Measurements from ENCODE around the gene COP1. TPM values are rescaled to one million over a fixed set of nuclear protein-coding genes. Genes with fewer than 3 reads are reported as not detected.

Gene COP1
- total and polyA plus RNA-seq, 2 of the 13 experiments (the other 11 are each of a cell fraction or from before 2014, with no cell fraction given): 20.5 to 51.3 TPM

DNA sequence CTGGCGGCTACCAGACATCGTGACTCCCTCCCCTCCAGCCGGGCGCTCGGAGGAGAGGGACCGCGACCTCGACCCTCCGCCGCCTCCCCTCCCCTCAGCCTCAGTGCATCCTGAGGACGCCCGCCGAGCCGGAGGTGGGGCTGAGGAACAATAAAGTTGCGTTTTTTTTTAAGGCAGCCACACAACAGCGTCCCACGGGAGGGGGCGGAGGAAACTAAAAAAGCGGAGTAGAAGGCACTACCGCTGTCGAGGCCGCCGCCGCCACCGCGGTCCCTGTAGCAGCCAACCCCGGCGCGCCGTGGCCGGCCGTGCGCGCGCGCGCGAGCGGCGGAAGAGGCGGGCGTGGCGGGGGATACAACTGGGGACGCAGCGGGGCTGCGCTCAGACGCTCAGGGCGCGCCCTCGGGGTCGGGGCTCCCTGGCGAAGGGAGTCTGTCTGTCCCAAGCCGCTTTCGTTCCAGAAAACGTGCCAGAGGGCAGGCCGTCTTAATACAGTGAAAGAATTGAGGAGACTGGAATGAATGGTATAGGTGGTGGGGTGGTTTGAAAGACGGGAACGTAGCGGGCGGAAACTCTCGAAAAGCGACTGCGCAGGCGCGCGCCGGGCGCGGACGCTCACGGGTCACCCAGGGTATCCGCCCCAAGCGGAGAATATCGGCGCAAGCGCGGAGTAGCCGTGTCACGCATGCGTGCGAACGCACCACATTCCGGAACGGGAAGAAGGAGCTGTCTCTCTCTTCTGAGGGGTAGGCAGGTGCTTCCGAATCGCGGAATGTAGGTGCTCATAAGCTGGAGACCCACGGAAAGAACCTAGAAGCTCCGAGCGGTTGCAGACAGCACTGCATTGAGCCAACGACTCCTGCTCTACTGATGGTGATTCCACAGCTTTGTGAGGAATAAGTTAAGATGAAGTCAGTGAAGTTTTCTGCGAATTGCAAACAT lies at the start of gene COP1 (continued):
- TF ChIP-seq, protein P1, sequence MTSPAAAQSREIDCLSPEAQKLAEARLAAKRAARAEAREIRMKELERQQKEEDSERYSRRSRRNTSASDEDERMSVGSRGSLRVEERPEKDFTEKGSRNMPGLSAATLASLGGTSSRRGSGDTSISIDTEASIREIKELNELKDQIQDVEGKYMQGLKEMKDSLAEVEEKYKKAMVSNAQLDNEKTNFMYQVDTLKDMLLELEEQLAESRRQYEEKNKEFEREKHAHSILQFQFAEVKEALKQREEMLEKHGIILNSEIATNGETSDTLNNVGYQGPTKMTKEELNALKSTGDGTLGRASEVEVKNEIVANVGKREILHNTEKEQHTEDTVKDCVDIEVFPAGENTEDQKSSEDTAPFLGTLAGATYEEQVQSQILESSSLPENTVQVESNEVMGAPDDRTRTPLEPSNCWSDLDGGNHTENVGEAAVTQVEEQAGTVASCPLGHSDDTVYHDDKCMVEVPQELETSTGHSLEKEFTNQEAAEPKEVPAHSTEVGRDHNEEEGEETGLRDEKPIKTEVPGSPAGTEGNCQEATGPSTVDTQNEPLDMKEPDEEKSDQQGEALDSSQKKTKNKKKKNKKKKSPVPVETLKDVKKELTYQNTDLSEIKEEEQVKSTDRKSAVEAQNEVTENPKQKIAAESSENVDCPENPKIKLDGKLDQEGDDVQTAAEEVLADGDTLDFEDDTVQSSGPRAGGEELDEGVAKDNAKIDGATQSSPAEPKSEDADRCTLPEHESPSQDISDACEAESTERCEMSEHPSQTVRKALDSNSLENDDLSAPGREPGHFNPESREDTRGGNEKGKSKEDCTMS (CRISPR knock-in tag; conservative IDR thresholded peaks at IDR 0.05): no peak
- TF ChIP-seq SRSF4 (IDR thresholded peaks at IDR 0.05; ENCODE audit: low read depth, low read length, poor library complexity, severe bottlenecking): no peak
- TF ChIP-seq ZNF207 (IDR thresholded peaks at IDR 0.05; ENCODE audit: borderline replicate concordance): no peak
- no peak for TF ChIP-seq KLF9 (CRISPR knock-in tag; IDR thresholded peaks at IDR 0.05; ENCODE audit: low read depth)
- TF ChIP-seq KAT7 (CRISPR knock-in tag; IDR thresholded peaks at IDR 0.05; ENCODE audit: borderline replicate concordance): no peak
- TF ChIP-seq ZNF451 (CRISPR knock-in tag; IDR thresholded peaks at IDR 0.05): peak; percentile 48; the same call in 1 of the 2 replicates
- peak; percentile 55; the same call in 1 of the 2 replicates for TF ChIP-seq NRL (CRISPR knock-in tag; IDR thresholded peaks at IDR 0.05; ENCODE audit: borderline replicate concordance)
- TF ChIP-seq ATF1 (CRISPR knock-in tag; IDR thresholded peaks at IDR 0.05): no peak
- peak; percentile 47; the same call in 1 of the 2 replicates for TF ChIP-seq POGZ (CRISPR knock-in tag; IDR thresholded peaks at IDR 0.05)
- TF ChIP-seq MYC (CRISPR knock-in tag; IDR thresholded peaks at IDR 0.05; ENCODE audit: borderline replicate concordance): peak; percentile 61
- TF ChIP-seq, protein P2, sequence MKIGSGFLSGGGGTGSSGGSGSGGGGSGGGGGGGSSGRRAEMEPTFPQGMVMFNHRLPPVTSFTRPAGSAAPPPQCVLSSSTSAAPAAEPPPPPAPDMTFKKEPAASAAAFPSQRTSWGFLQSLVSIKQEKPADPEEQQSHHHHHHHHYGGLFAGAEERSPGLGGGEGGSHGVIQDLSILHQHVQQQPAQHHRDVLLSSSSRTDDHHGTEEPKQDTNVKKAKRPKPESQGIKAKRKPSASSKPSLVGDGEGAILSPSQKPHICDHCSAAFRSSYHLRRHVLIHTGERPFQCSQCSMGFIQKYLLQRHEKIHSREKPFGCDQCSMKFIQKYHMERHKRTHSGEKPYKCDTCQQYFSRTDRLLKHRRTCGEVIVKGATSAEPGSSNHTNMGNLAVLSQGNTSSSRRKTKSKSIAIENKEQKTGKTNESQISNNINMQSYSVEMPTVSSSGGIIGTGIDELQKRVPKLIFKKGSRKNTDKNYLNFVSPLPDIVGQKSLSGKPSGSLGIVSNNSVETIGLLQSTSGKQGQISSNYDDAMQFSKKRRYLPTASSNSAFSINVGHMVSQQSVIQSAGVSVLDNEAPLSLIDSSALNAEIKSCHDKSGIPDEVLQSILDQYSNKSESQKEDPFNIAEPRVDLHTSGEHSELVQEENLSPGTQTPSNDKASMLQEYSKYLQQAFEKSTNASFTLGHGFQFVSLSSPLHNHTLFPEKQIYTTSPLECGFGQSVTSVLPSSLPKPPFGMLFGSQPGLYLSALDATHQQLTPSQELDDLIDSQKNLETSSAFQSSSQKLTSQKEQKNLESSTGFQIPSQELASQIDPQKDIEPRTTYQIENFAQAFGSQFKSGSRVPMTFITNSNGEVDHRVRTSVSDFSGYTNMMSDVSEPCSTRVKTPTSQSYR (CRISPR knock-in tag; IDR thresholded peaks at IDR 0.05; ENCODE audit: borderline replicate concordance): peak; percentile 9; the same call in 1 of the 2 replicates
- TF ChIP-seq MYNN (CRISPR knock-in tag; IDR thresholded peaks at IDR 0.05; ENCODE audit: low read depth): no peak
- TF ChIP-seq AKAP8 (CRISPR knock-in tag; IDR thresholded peaks at IDR 0.05): no peak
- no peak for TF ChIP-seq ZNF557 (CRISPR knock-in tag; IDR thresholded peaks at IDR 0.05)
- no peak for TF ChIP-seq MED13 (CRISPR knock-in tag; IDR thresholded peaks at IDR 0.05)
- TF ChIP-seq NFIB (CRISPR knock-in tag; IDR thresholded peaks at IDR 0.05; ENCODE audit: borderline replicate concordance): no peak
- TF ChIP-seq ZNF598 (CRISPR knock-in tag; IDR thresholded peaks at IDR 0.05; ENCODE audit: borderline replicate concordance): 0 out of 2 replicates have a peak, but pooled peaks have one; percentile 20
- TF ChIP-seq ZFY (CRISPR knock-in tag; IDR thresholded peaks at IDR 0.05): peak; percentile 82
- TF ChIP-seq, protein P3, sequence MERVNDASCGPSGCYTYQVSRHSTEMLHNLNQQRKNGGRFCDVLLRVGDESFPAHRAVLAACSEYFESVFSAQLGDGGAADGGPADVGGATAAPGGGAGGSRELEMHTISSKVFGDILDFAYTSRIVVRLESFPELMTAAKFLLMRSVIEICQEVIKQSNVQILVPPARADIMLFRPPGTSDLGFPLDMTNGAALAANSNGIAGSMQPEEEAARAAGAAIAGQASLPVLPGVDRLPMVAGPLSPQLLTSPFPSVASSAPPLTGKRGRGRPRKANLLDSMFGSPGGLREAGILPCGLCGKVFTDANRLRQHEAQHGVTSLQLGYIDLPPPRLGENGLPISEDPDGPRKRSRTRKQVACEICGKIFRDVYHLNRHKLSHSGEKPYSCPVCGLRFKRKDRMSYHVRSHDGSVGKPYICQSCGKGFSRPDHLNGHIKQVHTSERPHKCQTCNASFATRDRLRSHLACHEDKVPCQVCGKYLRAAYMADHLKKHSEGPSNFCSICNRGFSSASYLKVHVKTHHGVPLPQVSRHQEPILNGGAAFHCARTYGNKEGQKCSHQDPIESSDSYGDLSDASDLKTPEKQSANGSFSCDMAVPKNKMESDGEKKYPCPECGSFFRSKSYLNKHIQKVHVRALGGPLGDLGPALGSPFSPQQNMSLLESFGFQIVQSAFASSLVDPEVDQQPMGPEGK (CRISPR knock-in tag; IDR thresholded peaks at IDR 0.05): no peak
- TF ChIP-seq SUZ12 (IDR thresholded peaks at IDR 0.05; ENCODE audit: low read depth, low read length): no peak
- no peak for TF ChIP-seq NCOA2 (CRISPR knock-in tag; IDR thresholded peaks at IDR 0.05)
- no peak for TF ChIP-seq HOXA7 (CRISPR knock-in tag; IDR thresholded peaks at IDR 0.05)

Measured in HepG2 (cell line).